IMR-90 (cell line): ENCODE results near the gene PNPLA5. TPM values are rescaled to one million over a fixed set of nuclear protein-coding genes. Genes with fewer than 3 reads are reported as not detected.

Experiments
- ATAC-seq: fragments of 200-7000 bp; cut with Tn5 transposase; 2 replicates; pipeline ENCODE4 v1.9.1; 2020; ENCODE audit warnings: low read depth, mild to moderate bottlenecking, moderate library complexity
- BruUV-seq: library from RNA; stranded (reverse); fragments of 400-500 nt; replicated peaks from 2 replicates; lab custom pipeline; 2021; lab: Mats Ljungman, UMichigan
- CTCF ChIA-PET: fragments of 300-600 bp; formaldehyde crosslinking; extraction: SDS; loops from one replicate; lab custom pipeline; 2021; ENCODE audit warnings: antibody characterized with exemption; lab: Yijun Ruan, JAX
- POLR2A ChIA-PET: fragments of 300-600 bp; sonication (Branson Sonifier 250); formaldehyde crosslinking; loops from one replicate; lab custom pipeline; 2022; ENCODE audit warnings: antibody characterized with exemption; ENCODE audit not compliant: unreplicated experiment; lab: Charles Lee
- DNase-seq: peaks from one replicate; pipeline ENCODE4 v3.0.0; 2013
- H2AFZ ChIP-seq: replicated peaks from 2 replicates; pipeline ENCODE3; 2013; ENCODE audit warnings: low read length, mild to moderate bottlenecking; ENCODE audit not compliant: poor library complexity
- H2AK5ac ChIP-seq: 2 replicates; pipeline ENCODE4 v1.6.1; 2013; ENCODE audit warnings: low read depth, low read length, inconsistent platforms
- H2AK9ac ChIP-seq: replicated peaks from 2 replicates; pipeline ENCODE3; 2013; ENCODE audit warnings: mild to moderate bottlenecking, low read depth, low read length, moderate library complexity; ENCODE audit not compliant: poor library complexity
- H2BK120ac ChIP-seq: 2 replicates; pipeline ENCODE4 v1.6.1; 2013; ENCODE audit warnings: low read depth, low read length, inconsistent platforms
- H2BK15ac ChIP-seq: 3 replicates; pipeline ENCODE4 v1.6.1; 2013; ENCODE audit warnings: low read depth, low read length, inconsistent platforms
- H2BK20ac ChIP-seq: 2 replicates; pipeline ENCODE4 v1.6.1; 2013; ENCODE audit warnings: low read depth, mild to moderate bottlenecking, inconsistent platforms, low read length, moderate library complexity
- H2BK5ac ChIP-seq: 2 replicates; pipeline ENCODE4 v1.6.1; 2013; ENCODE audit warnings: mild to moderate bottlenecking, low read depth, low read length, inconsistent platforms; ENCODE audit not compliant: poor library complexity, severe bottlenecking
- H3K14ac ChIP-seq: replicated peaks from 2 replicates; pipeline ENCODE4 v1.6.1; 2013; ENCODE audit warnings: low read depth, low read length, inconsistent platforms
- H3K18ac ChIP-seq: 2 replicates; pipeline ENCODE4 v1.6.1; 2013; ENCODE audit warnings: low read depth, low read length, control low read depth
- H3K23ac ChIP-seq: 2 replicates; pipeline ENCODE4 v1.6.1; 2013; ENCODE audit warnings: low read depth, low read length, inconsistent platforms
- H3K27ac ChIP-seq: 2 replicates; pipeline ENCODE4 v1.5.1; 2013; ENCODE audit warnings: mild to moderate bottlenecking, control low read depth, low read length; ENCODE audit not compliant: insufficient read depth
- H3K27me3 ChIP-seq: 2 replicates; pipeline ENCODE4 v1.6.1; 2013; ENCODE audit warnings: low read length; ENCODE audit not compliant: control insufficient read depth, insufficient read depth
- H3K36me3 ChIP-seq: 2 replicates; pipeline ENCODE4 v1.6.1; 2013; ENCODE audit warnings: low read length, mixed read lengths; ENCODE audit not compliant: control insufficient read depth, insufficient read depth
- H3K4ac ChIP-seq: 2 replicates; pipeline ENCODE4 v1.6.1; 2013; ENCODE audit warnings: low read depth, low read length, inconsistent platforms
- H3K4me1 ChIP-seq: 2 replicates; pipeline ENCODE4 v1.6.1; 2013; ENCODE audit warnings: low read length, mixed read lengths; ENCODE audit not compliant: control insufficient read depth, insufficient read depth
- H3K4me2 ChIP-seq: 2 replicates; pipeline ENCODE4 v1.6.1; 2013; ENCODE audit warnings: low read depth, mild to moderate bottlenecking, control low read depth, low read length, moderate library complexity
- H3K4me3 ChIP-seq: 2 replicates; pipeline ENCODE4 v1.5.1; 2013; ENCODE audit warnings: low read depth, mild to moderate bottlenecking, control low read depth, low read length, moderate library complexity; ENCODE audit not compliant: insufficient read depth
- H3K56ac ChIP-seq: 2 replicates; pipeline ENCODE4 v1.6.1; 2013; ENCODE audit warnings: low read length, inconsistent platforms; ENCODE audit not compliant: insufficient read depth; ENCODE audit errors: extremely low read depth
- H3K79me1 ChIP-seq, 2 experiments: 2 replicates each; pipeline ENCODE4 v1.6.1; 2013; ENCODE audit warnings: low read length in 2 of 2, inconsistent platforms in 1 of 2, low read depth in 1 of 2
- H3K9ac ChIP-seq: 2 replicates; pipeline ENCODE4 v1.6.1; 2013; ENCODE audit warnings: low read depth, low read length, control low read depth
- H3K9me1 ChIP-seq: 2 replicates; pipeline ENCODE4 v1.6.1; 2013; ENCODE audit warnings: low read length, inconsistent platforms; ENCODE audit not compliant: insufficient read depth
- H3K9me3 ChIP-seq: 2 replicates; pipeline ENCODE4 v1.6.1; 2013; ENCODE audit warnings: low read length; ENCODE audit not compliant: control insufficient read depth, insufficient read depth
- H4K20me1 ChIP-seq: 2 replicates; pipeline ENCODE4 v1.6.1; 2013; ENCODE audit warnings: low read length, inconsistent platforms; ENCODE audit not compliant: insufficient read depth
- H4K5ac ChIP-seq: 2 replicates; pipeline ENCODE4 v1.6.1; 2013; ENCODE audit warnings: mild to moderate bottlenecking, low read depth, low read length, control low read depth
- H4K8ac ChIP-seq, 2 experiments: 2 replicates each; pipeline ENCODE4 v1.6.1; 2013; ENCODE audit warnings: low read depth in 2 of 2, low read length in 2 of 2, control low read depth in 1 of 2, inconsistent platforms in 1 of 2
- H4K91ac ChIP-seq: 2 replicates; pipeline ENCODE4 v1.6.1; 2013; ENCODE audit warnings: low read depth, low read length, inconsistent platforms; ENCODE audit not compliant: insufficient read depth
- BHLHE40 ChIP-seq: fragments of 150-350 bp; IDR thresholded peaks from 2 replicates; pipeline ENCODE4 v1.6.1; 2016; ENCODE audit warnings: mild to moderate bottlenecking, low read depth, low read length
- CEBPB ChIP-seq: IDR thresholded peaks from 2 replicates; pipeline ENCODE4 v1.6.1; 2012; ENCODE audit warnings: low read depth, low read length, improper control_type of control experiment
- CHD1 ChIP-seq: IDR thresholded peaks from 2 replicates; pipeline ENCODE4 v1.6.1; 2012; ENCODE audit warnings: low read depth, low read length, improper control_type of control experiment
- CTCF ChIP-seq: conservative IDR thresholded peaks from 2 replicates; pipeline ENCODE4 v1.5.1; 2012; ENCODE audit warnings: mild to moderate bottlenecking, low read depth, low read length, improper control_type of control experiment
- ELK1 ChIP-seq: fragments of 150-350 bp; IDR thresholded peaks from 2 replicates; pipeline ENCODE4 v1.6.1; 2016; ENCODE audit warnings: low read depth, mild to moderate bottlenecking, low read length, moderate library complexity, borderline replicate concordance
- FOS ChIP-seq: fragments of 150-350 bp; IDR thresholded peaks from 2 replicates; pipeline ENCODE4 v1.6.1; 2016; ENCODE audit warnings: low read depth, low read length
- MAFK ChIP-seq: IDR thresholded peaks from 2 replicates; pipeline ENCODE4 v1.6.1; 2012; ENCODE audit warnings: low read depth, low read length, improper control_type of control experiment
- MAZ ChIP-seq: IDR thresholded peaks from 2 replicates; pipeline ENCODE4 v1.6.1; 2012; ENCODE audit warnings: low read depth, mild to moderate bottlenecking, low read length, improper control_type of control experiment, moderate library complexity, borderline replicate concordance
- MXI1 ChIP-seq: IDR thresholded peaks from 2 replicates; pipeline ENCODE4 v1.6.1; 2012; ENCODE audit warnings: low read depth, mild to moderate bottlenecking, low read length, moderate library complexity, borderline replicate concordance
- NFE2L2 ChIP-seq: fragments of 150-350 bp; IDR thresholded peaks from 2 replicates; pipeline ENCODE4 v1.6.1; 2016; ENCODE audit warnings: low read depth, mild to moderate bottlenecking, low read length
- POLR2A ChIP-seq: IDR thresholded peaks from 2 replicates; pipeline ENCODE4 v1.6.1; 2012; ENCODE audit warnings: mild to moderate bottlenecking, low read depth, low read length
- RAD21 ChIP-seq: IDR thresholded peaks from 2 replicates; pipeline ENCODE4 v1.6.1; 2012; ENCODE audit warnings: low read length, improper control_type of control experiment
- RCOR1 ChIP-seq: IDR thresholded peaks from 2 replicates; pipeline ENCODE4 v1.6.1; 2012; ENCODE audit warnings: mild to moderate bottlenecking, low read length, improper control_type of control experiment; ENCODE audit not compliant: insufficient replicate concordance
- RFX5 ChIP-seq: IDR thresholded peaks from 2 replicates; pipeline ENCODE4 v1.8.0; 2012; ENCODE audit warnings: low read depth, mild to moderate bottlenecking, low read length, moderate library complexity
- SMC3 ChIP-seq: fragments of 150-350 bp; IDR thresholded peaks from 2 replicates; pipeline ENCODE4 v1.6.1; 2016; ENCODE audit warnings: low read depth, mild to moderate bottlenecking, antibody characterized with exemption, low read length, moderate library complexity
- USF2 ChIP-seq: fragments of 150-350 bp; IDR thresholded peaks from 2 replicates; pipeline ENCODE4 v1.6.1; 2017; ENCODE audit warnings: mild to moderate bottlenecking, antibody characterized with exemption, low read length, low read depth
- WGBS, 2 experiments: methylation state at CpG; one replicate each; pipeline versions ENCODE4 v1.1.5 to v1.1.7; 2013; ENCODE audit warnings: missing lambda C conversion rate in 2 of 2; ENCODE audit not compliant: insufficient read length in 1 of 2; ENCODE audit errors: extremely low coverage in 2 of 2; 5-methylcytosine and 5-hydroxymethylcytosine counted together
- dilution Hi-C: fragments of 300-500 bp; cut with HindIII; formaldehyde crosslinking; loops from one replicate; pipeline ENCODE4 v1.14.3; 2018; ENCODE audit warnings: low sequenced_read_pairs; ENCODE audit not compliant: unreplicated experiment
- in situ Hi-C: fragments of 300-500 bp; cut with MboI; formaldehyde crosslinking; loops from 3 replicates; pipeline ENCODE4 v1.14.3; 2019; ENCODE audit warnings: low sequenced_read_pairs, inconsistent platforms, mixed read lengths
- intact Hi-C: fragments of 100-400 bp; cut with micrococcal nuclease; formaldehyde crosslinking; loops from 2 replicates; pipeline ENCODE4 v1.10.0; 2022
- polyA plus RNA-seq, 3 experiments: library from polyadenylated mRNA; depleted of rRNA; stranded (reverse); fragments of >200 nt; gene quantifications; 2 replicates each; pipeline ENCODE4 v1.2.3, GENCODE V29; 2012; ENCODE audit warnings: low replicate concordance in 1 of 3
- total RNA-seq: library from RNA; depleted of rRNA; stranded (reverse); fragments of >200 nt; gene quantifications from 2 replicates; pipeline ENCODE4 v1.2.3, GENCODE V29; 2012

Gene PNPLA5
- total and polyA plus RNA-seq, 2 of the 4 experiments (the other 2 are of a cell fraction): 0.18 to 0.44 TPM

- no peak overlapping the region for H4K5ac ChIP-seq
- H3K56ac ChIP-seq: no peak overlapping the region
- H3K9me3 ChIP-seq: no peaks in the 10 kb centered on the region
- H3K4ac ChIP-seq: no peak overlapping the region
- peaks cover 6% of the 10 kb centered on the region for H3K27me3 ChIP-seq
- peaks cover 0 to 4% of the 10 kb centered on the region in 2 experiments; a peak in 2 of 4 replicates for H3K79me1 ChIP-seq
- H2BK5ac ChIP-seq: no peak overlapping the region
- H4K8ac ChIP-seq: no peak overlapping the region
- H3K9ac ChIP-seq: no peak overlapping the region
- no peaks in the 10 kb centered on the region for H3K9me1 ChIP-seq
- 86% methylated on average over 5 of the region's 7 CpGs; no CpG with 5 or more reads in 1 of the 2 experiments for WGBS, 2 experiments
- TF ChIP-seq MAFK (no peak), USF2 (no peak), FOS (no peak), SMC3 (no peak), POLR2A (no peak), MXI1 (no peak), CHD1 (no peak), BHLHE40 (no peak), ELK1 (no peak), CTCF (no peak), RAD21 (no peak), MAZ (no peak), RFX5 (no peak), CEBPB (no peak), NFE2L2 (no peak), RCOR1 (no peak)
- no peak overlapping the region for H4K91ac ChIP-seq
- H2BK120ac ChIP-seq: no peak overlapping the region
- DNase-seq: no peak
- no peak overlapping the region for H2AK5ac ChIP-seq
- no peaks in the 10 kb centered on the region for H3K4me1 ChIP-seq
- ChIA-PET CTCF (no interaction called here), POLR2A (no interaction called here)
- dilution Hi-C loops (no loop called here), intact Hi-C loops (no loop called here), in situ Hi-C loops (no loop called here)
- no peak overlapping the region for H3K4me3 ChIP-seq
- no peak overlapping the region for H3K18ac ChIP-seq
- H3K14ac ChIP-seq: no peak overlapping the region
- H3K27ac ChIP-seq: no peak overlapping the region
- BruUV-seq: no TSS peak
- H2AK9ac ChIP-seq: no peak overlapping the region
- no peak overlapping the region for H3K23ac ChIP-seq
- ATAC-seq: no peak
- no peak overlapping the region for H2AFZ ChIP-seq
- no peaks in the 10 kb centered on the region for H3K36me3 ChIP-seq
- H4K20me1 ChIP-seq: no peaks in the 10 kb centered on the region; the same call in 1 of the 2 replicates
- no peak overlapping the region for H3K4me2 ChIP-seq
- H2BK20ac ChIP-seq: no peak overlapping the region
- no peak overlapping the region for H2BK15ac ChIP-seq
Observed at GRCh38 chr22:43859176-43859575, 32.6 kb downstream of the PNPLA5 start.
